Measurements from ENCODE around the gene XDH.

The XDH gene

GRCh38 chr2:31299547-31299946 lies 115.0 kb downstream of the XDH start:
- no peak overlapping the region for H3K27ac ChIP-seq
- no peak overlapping the region for H3K4me3 ChIP-seq

- peak overlapping the region in 2 of 21 experiments; percentile 7 to 14 for H3K27ac ChIP-seq
- no peak overlapping the region for H3K4me3 ChIP-seq
Observed at GRCh38 chr2:31297751-31298150, 116.8 kb downstream of the XDH start.

GRCh38 chr2:31296641-31297287 lies 117.8 kb downstream of the XDH start:
- H3K4me3 ChIP-seq: no peak overlapping the region
- peak overlapping the region in 4 of 21 experiments; percentile 14 to 39 (median 26) for H3K27ac ChIP-seq

- no peak overlapping the region for H3K4me3 ChIP-seq
- H3K27ac ChIP-seq: no peak overlapping the region
Observed at GRCh38 chr2:31294196-31294595, 120.3 kb downstream of the XDH start.

GRCh38 chr2:31287654-31288053 lies 126.9 kb downstream of the XDH start:
- Histone ChIP-seq H3K4me3 (no peak overlapping the region), H3K27ac (no peak overlapping the region)

- peak overlapping the region in 1 of 21 experiments; percentile 37 for H3K27ac ChIP-seq
- H3K4me3 ChIP-seq: no peak overlapping the region
Observed at GRCh38 chr2:31286961-31287550, 127.5 kb downstream of the XDH start.

- Histone ChIP-seq H3K27ac (peak overlapping the region in 3 of 21 experiments; percentile 22 to 39 (median 23)), H3K4me3 (no peak overlapping the region)
Observed at GRCh38 chr2:31286230-31286629, 128.3 kb downstream of the XDH start.
